Activated T-cell treated with anti-CD3 and anti-CD28 coated beads, Interleukin-2, amount 50 U/mL, for 72 hours (primary cell): ENCODE data around the gene OLIG1. TPM values are rescaled to one million over a fixed set of nuclear protein-coding genes. Genes with fewer than 3 reads are reported as not detected.

ENCODE experiments used
- ATAC-seq, 2 donors: fragments of 150-1000 bp; cut with Tn5 transposase; replicated peaks in 1 of 2; 2 replicates each; pipeline ENCODE4 v1.10.0; 2021; ENCODE audit warnings: moderate library complexity in 2 of 2, mild to moderate bottlenecking in 1 of 2
- DNase-seq, 2 donors: peaks; one replicate each; pipeline ENCODE4 v3.0.0; 2021 to 2022; ENCODE audit warnings: mixed read lengths in 1 of 2
- H3K27ac Mint-ChIP-seq: one replicate; pipeline ENCODE4 v1.8.0; 2022; ENCODE audit warnings: mild to moderate bottlenecking, moderate library complexity, mixed read lengths
- H3K27me3 Mint-ChIP-seq: one replicate; pipeline ENCODE4 v1.8.0; 2022; ENCODE audit warnings: low read depth, mixed read lengths
- H3K36me3 Mint-ChIP-seq, 2 donors: one replicate each; pipeline ENCODE4 v1.8.0; 2022; ENCODE audit warnings: mixed read lengths in 2 of 2, mild to moderate bottlenecking in 1 of 2; ENCODE audit not compliant: insufficient read depth in 2 of 2
- H3K4me1 Mint-ChIP-seq: one replicate; pipeline ENCODE4 v1.8.0; 2022; ENCODE audit warnings: low read depth, mixed read lengths
- H3K4me3 Mint-ChIP-seq, 2 donors: one replicate each; pipeline ENCODE4 v1.8.0; 2022; ENCODE audit warnings: mild to moderate bottlenecking in 2 of 2, mixed read lengths in 2 of 2, moderate library complexity in 2 of 2
- H3K9me3 Mint-ChIP-seq, 2 donors: one replicate each; pipeline ENCODE4 v1.8.0; 2022; ENCODE audit warnings: mixed read lengths in 2 of 2
- total RNA-seq, 2 donors: library from RNA; stranded (reverse); gene quantifications; one replicate each; pipeline ENCODE4 v1.2.3, GENCODE V29; 2022

Gene OLIG1
- total RNA-seq = not detected

- Mint-ChIP-seq H3K4me1 (peaks cover 16% of the 10 kb centered on the region), H3K4me3 (peak within 1 kb of the TSS; percentile 84 to 88), H3K27ac (no peak within 1 kb of the TSS), H3K9me3 (peaks cover 0 to 2% of the 10 kb centered on the region in 2 donors), H3K36me3 (no peaks in the 10 kb centered on the region), H3K27me3 (peaks cover 76% of the 10 kb centered on the region)
- peak; percentile 79 to 82 for ATAC-seq
- DNase-seq = peak; percentile 52 to 53
Observed at GRCh38 chr21:33069994-33070743, at the start of gene OLIG1. TSS of gene OLIG1 (plus strand) at chr21:33070141. CDS start at chr21:33070247, 106 bp downstream.

GRCh38 chr21:33020558-33021100 lies 49.3 kb upstream of the OLIG1 start:
- ATAC-seq (no peak), DNase-seq (no peak)
- no peaks in the 10 kb centered on the region for H3K9me3 Mint-ChIP-seq
- H3K4me3 Mint-ChIP-seq = peak overlapping the region; percentile 68 to 75
- H3K4me1 Mint-ChIP-seq = peaks cover 36% of the 10 kb centered on the region
- no peaks in the 10 kb centered on the region for H3K36me3 Mint-ChIP-seq
- H3K27me3 Mint-ChIP-seq = peaks cover 91% of the 10 kb centered on the region
- H3K27ac Mint-ChIP-seq = no peak overlapping the region

GRCh38 chr21:33021150-33021549 lies 48.8 kb upstream of the OLIG1 start:
- Mint-ChIP-seq H3K9me3 (no peaks in the 10 kb centered on the region), H3K4me3 (no peak overlapping the region), H3K27me3 (peaks cover 91% of the 10 kb centered on the region), H3K27ac (no peak overlapping the region), H3K36me3 (no peaks in the 10 kb centered on the region), H3K4me1 (peaks cover 41% of the 10 kb centered on the region)
- ATAC-seq (no peak), DNase-seq (no peak)

- Mint-ChIP-seq H3K9me3 (no peaks in the 10 kb centered on the region), H3K36me3 (no peaks in the 10 kb centered on the region), H3K4me3 (no peak overlapping the region), H3K27me3 (peaks cover 91% of the 10 kb centered on the region), H3K27ac (no peak overlapping the region), H3K4me1 (peaks cover 46% of the 10 kb centered on the region)
- ATAC-seq = no peak
- DNase-seq = no peak
Observed at GRCh38 chr21:33021667-33022066, 48.3 kb upstream of the OLIG1 start.

GRCh38 chr21:33022489-33022827 lies 47.5 kb upstream of the OLIG1 start:
- Mint-ChIP-seq H3K4me1 (peaks cover 51% of the 10 kb centered on the region), H3K27me3 (peaks cover 91% of the 10 kb centered on the region), H3K36me3 (no peaks in the 10 kb centered on the region), H3K9me3 (no peaks in the 10 kb centered on the region), H3K4me3 (peak overlapping the region; percentile 69 to 71), H3K27ac (no peak overlapping the region)
- no peak for ATAC-seq
- no peak for DNase-seq

GRCh38 chr21:33022828-33023573 lies 46.9 kb upstream of the OLIG1 start:
- Mint-ChIP-seq H3K9me3 (no peaks in the 10 kb centered on the region), H3K4me1 (peaks cover 51% of the 10 kb centered on the region), H3K27ac (no peak overlapping the region), H3K4me3 (peak overlapping the region; percentile 69 to 77), H3K36me3 (no peaks in the 10 kb centered on the region), H3K27me3 (peaks cover 87% of the 10 kb centered on the region)
- DNase-seq (no peak), ATAC-seq (no peak)

- Mint-ChIP-seq H3K4me1 (peaks cover 57% of the 10 kb centered on the region), H3K27me3 (peaks cover 87% of the 10 kb centered on the region), H3K9me3 (no peaks in the 10 kb centered on the region), H3K36me3 (no peaks in the 10 kb centered on the region), H3K4me3 (peak overlapping the region; percentile 64 to 77), H3K27ac (peak overlapping the region; percentile 89)
- ATAC-seq = no peak
- DNase-seq = peak in 1 of 2 donors; percentile 25
Observed at GRCh38 chr21:33023574-33024200, 46.3 kb upstream of the OLIG1 start.

- peaks cover 87% of the 10 kb centered on the region for H3K27me3 Mint-ChIP-seq
- no peaks in the 10 kb centered on the region for H3K9me3 Mint-ChIP-seq
- DNase-seq (no peak), ATAC-seq (no peak)
- peak overlapping the region; percentile 72 to 77 for H3K4me3 Mint-ChIP-seq
- no peaks in the 10 kb centered on the region for H3K36me3 Mint-ChIP-seq
- peaks cover 57% of the 10 kb centered on the region for H3K4me1 Mint-ChIP-seq
- H3K27ac Mint-ChIP-seq = peak overlapping the region; percentile 89
Observed at GRCh38 chr21:33024201-33025103, 45.5 kb upstream of the OLIG1 start.

GRCh38 chr21:33025106-33025488 lies 44.8 kb upstream of the OLIG1 start:
- Mint-ChIP-seq H3K4me1 (peaks cover 55% of the 10 kb centered on the region), H3K27me3 (peaks cover 91% of the 10 kb centered on the region), H3K27ac (no peak overlapping the region), H3K36me3 (no peaks in the 10 kb centered on the region), H3K9me3 (no peaks in the 10 kb centered on the region), H3K4me3 (peak overlapping the region; percentile 39 to 72)
- DNase-seq (peak in 1 of 2 donors; percentile 27), ATAC-seq (no peak)

GRCh38 chr21:33025489-33026442 lies 44.2 kb upstream of the OLIG1 start, which contains the start of gene OLIG2:
TSS of gene OLIG2 (plus strand) at chr21:33025935. CDS start at chr21:33026863, 928 bp downstream.
- H3K27ac Mint-ChIP-seq = peak within 1 kb of the TSS; percentile 89
- H3K27me3 Mint-ChIP-seq = peaks cover 91% of the 10 kb centered on the region
- no peaks in the 10 kb centered on the region for H3K36me3 Mint-ChIP-seq
- ATAC-seq = peak; percentile 32 to 44
- H3K4me1 Mint-ChIP-seq = peaks cover 49% of the 10 kb centered on the region
- peak in 1 of 2 donors; percentile 19 for DNase-seq
- no peaks in the 10 kb centered on the region for H3K9me3 Mint-ChIP-seq
- peak within 1 kb of the TSS; percentile 72 to 79 for H3K4me3 Mint-ChIP-seq

GRCh38 chr21:33026443-33026858 lies 43.5 kb upstream of the OLIG1 start:
- Mint-ChIP-seq H3K9me3 (no peaks in the 10 kb centered on the region), H3K36me3 (no peaks in the 10 kb centered on the region), H3K27ac (peak overlapping the region; percentile 89), H3K4me3 (peak overlapping the region; percentile 72 to 79), H3K27me3 (peaks cover 91% of the 10 kb centered on the region), H3K4me1 (peaks cover 49% of the 10 kb centered on the region)
- DNase-seq (no peak), ATAC-seq (no peak)
